HG02938 (cell line): ENCODE measurements around the gene DMD.

Experiments
- ATAC-seq: cut with Tn5 transposase; IDR thresholded peaks from one replicate; pipeline ENCODE4 v1.9.1; 2021; ENCODE audit warnings: mild to moderate bottlenecking, moderate library complexity; ENCODE audit not compliant: unreplicated experiment

The DMD gene

DNA sequence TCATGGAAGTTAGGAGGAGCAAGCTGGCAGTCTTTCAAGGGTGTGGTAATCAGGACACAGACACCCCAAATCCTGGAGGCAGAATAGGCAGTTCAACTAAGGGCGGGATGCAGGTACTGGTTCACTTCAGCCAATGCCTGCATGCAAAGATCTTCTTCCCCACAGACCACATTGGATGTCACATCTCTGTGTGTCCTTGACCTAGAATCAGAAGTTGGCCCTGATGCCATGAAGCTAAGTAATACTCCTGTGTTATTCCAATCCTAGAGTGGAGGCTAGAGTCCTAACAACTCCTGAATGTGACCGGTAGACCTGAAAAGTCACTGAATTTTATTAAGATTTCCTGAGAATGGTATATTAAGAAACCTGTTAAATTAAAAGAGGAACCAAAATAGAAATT, 165.5 kb downstream of the DMD start:
- ATAC-seq: no peak

DNA sequence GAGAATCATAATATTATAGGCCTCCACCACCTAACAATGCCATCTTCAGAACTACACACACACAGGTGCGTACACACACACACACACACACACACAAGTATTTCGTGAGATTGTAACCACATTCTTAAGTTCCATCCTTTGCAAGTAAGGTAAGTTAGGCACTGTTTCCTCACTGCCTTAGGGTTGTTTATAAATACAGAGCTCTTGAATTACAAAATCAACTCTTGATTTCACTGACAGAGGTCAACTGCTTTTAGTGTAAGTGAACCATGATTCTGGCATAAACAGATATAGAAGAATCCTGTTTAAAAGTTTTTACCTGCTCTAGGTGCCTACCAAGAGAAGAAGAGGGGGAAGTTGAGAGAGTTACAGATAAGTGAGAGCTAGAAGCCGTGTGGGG, 166.1 kb downstream of the DMD start:
- no peak for ATAC-seq

DNA sequence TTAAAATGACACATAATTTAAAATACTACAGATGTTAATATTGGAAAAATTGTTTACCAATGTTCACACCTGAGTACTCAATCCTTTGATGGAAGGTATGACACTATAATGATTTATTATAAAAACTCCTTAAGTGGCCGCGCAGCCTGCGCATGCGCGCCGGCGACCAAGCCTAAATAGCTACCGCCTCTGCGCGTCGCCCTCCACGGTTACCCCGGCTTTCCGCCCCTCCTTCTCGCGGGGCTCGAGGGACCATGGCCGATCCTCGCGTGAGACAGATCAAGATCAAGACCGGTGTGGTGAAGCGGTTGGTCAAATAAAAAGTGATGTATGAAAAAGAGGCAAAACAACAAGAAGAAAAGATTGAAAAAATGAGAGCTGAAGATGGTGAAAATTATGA, 170.2 kb downstream of the DMD start:
- no peak for ATAC-seq

DNA sequence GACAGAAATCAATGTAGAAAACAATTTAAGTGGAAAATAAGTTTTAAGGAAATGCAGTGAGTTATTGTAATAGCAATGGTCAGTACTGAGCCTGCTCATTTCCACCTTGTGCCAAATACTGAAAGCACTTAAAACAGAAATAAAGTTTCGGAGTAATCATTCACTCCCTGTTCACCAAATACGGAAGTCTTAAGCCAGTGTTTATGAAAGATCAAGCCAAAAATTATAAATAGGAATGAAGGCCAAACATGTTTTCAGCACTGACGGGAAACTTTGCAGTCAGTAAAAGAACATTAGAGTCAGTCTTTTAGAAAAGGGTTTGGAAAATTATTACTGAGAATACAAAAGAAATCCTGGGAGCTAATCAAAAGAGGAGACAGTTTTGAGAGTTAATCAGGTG, 178.6 kb downstream of the DMD start:
- ATAC-seq: no peak

DNA sequence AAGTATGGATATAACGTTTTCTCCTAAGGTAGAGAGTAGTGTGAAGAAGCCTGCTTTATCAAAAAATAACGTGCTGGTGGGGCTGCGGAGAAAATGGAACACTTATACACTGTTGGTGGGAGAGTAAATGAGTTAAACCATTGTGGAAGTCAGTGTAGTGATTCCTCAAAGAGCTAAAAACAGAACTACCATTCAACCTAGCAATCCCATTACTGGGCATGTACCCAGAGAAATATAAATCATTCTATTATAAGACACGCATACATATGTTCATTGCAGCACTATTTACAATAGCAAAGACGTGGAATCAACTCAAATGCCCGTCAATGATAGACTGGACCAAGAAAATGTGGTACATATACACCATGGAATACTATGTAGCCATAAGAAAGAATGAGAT, 196.4 kb downstream of the DMD start:
- no peak for ATAC-seq

DNA sequence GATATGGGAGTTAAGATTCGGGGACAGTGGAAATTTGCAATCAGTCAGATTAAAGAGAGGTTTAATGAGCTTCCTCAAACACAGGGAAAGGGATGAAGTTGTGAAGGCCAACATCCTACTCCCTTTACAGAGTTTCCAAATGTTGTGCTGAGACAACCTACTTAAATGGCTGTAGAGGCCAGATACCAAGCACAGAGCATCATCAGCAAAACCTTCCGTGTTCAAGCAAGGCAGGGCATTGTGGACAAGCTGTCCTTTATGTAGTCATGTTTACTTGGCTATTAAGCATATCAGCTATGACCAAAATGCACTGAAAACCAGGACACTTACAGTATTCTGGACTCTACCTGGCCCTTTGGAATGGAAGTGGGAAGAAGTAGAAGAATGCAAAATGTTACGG, 197.3 kb downstream of the DMD start:
- ATAC-seq: no peak

GRCh38 chrX:33001107-33001506, 210.2 kb downstream of the DMD start:
- no peak for ATAC-seq

- no peak for ATAC-seq
Observed at GRCh38 chrX:32998776-32999175, 212.6 kb downstream of the DMD start.

- ATAC-seq: no peak
Observed at GRCh38 chrX:32995427-32995826, 215.9 kb downstream of the DMD start.

DNA sequence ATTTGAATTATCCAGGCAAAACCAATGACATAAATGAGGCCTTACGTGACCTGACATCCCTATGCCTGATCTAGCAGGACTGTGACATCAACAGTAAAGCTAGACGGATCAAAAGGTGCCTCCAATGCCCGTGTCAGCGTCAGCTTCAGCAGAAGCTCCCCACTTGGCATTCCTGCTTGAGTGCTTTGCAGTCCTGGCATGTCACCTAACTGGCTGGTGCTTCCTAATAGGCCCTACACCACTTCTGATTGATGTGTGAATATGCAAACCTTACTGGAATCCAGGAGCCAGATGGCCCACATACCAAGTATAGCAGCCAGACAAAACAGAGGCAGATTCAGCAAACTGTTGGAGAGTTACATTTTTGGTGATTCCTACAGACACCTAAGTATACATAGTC, 224.2 kb downstream of the DMD start:
- ATAC-seq: no peak

DNA sequence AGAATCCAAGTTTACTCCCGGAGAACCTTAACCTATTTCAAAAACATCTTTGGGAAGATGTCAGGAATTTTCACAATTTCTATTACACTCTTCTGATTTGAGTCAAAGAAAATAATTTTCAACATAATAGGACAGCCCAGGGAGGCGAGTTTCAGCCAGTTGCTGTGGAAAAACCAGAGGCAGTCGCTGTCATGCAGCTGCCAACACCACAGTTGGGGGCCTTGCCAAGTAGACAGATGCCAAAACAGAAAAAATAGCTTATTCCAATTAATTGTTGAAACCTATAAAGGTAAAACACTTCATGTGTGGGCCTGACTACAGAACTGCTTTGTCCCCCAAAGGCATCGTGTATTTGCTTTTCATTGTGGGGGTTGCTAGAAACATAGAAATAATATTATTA, 225.8 kb downstream of the DMD start:
- no peak for ATAC-seq

DNA sequence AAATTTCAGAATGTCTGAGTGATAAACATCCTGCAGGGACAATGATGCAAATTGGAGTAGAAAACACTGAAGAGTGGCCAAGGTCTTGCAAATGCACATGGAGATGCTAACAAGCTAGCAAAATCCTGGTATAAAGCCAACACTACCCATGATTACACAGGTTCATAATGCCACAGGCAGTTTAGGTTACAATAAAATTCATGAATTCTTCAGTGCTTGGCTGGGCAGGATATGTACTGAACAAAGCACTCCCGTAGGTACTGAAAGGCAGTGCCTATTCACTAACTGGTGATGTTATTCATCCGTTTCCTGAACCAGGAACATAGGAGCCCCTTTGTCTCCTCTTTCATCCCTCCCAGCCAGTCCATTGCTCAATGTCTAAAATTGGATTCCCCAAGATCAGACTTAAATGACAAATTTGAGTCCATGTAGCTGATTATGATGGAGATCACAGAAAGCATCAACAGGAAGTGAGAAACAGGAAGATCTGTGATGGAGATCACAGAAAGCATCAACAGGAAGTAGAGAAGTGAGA, 244.5 kb downstream of the DMD start:
- ATAC-seq: no peak

GRCh38 chrX:32954125-32954524, 257.2 kb downstream of the DMD start:
- ATAC-seq: no peak

DNA sequence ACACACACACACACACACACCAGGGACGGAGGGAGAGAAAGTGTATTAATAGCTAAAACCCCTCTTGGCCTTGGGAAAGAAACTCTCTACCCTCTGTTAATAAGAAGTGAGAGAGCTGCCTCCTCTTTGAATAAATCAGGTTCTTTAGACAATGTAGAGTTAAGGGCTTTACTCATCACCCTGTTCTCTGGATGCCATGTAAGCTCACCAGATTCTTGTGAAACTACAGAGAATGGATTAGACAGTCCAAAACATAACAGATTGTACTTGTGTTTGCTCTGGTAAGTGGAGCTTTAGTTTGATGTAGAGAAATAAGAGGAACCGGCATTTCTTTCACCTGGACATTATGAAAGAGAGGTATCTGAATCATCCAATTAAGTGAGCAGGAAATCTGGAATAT, 263.2 kb downstream of the DMD start:
- no peak for ATAC-seq

- ATAC-seq: no peak
Observed at GRCh38 chrX:32937043-32937442, 274.3 kb downstream of the DMD start.

DNA sequence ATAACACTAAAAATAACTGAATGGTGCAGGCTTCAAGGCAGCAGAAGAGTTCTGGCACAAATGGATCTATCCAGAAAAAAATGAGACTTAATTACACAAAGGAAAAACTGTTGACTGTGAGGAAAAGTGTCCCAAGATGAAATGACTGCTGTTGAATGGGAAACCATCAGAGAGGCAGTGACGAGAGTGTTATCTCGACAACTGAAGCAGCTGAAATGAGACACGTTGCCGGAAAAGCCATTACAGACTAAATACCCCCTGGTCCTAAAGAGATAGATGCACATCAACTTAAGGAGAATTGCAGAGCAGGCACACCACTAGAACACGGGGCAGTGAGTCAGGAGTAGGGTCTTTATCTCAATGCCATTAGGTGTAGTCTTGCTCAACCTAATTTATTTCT, 277.8 kb downstream of the DMD start:
- no peak for ATAC-seq

DNA sequence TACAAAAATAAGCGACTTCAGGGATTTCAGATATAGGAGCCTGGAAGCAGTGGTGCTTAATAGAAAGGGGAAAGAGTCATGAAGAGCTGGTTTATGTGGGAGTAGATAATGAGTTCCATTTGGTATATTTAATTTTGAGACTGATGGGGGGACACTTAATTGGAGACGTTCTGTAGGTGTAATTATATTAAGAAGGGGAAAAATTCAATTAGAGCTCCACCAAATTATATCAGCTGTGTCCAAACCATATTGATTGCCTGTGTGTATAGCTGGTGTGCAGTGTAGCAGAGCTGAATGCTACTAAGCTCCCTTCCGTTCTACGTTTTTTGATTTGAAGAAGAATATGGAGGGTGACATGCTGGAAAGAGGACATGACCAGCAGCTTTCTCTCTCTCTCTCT, 282.3 kb downstream of the DMD start:
- no peak for ATAC-seq

- no peak for ATAC-seq
Observed at GRCh38 chrX:32896088-32896487, 315.3 kb downstream of the DMD start.

- no peak for ATAC-seq
Observed at GRCh38 chrX:32894679-32895078, 316.7 kb downstream of the DMD start.

DNA sequence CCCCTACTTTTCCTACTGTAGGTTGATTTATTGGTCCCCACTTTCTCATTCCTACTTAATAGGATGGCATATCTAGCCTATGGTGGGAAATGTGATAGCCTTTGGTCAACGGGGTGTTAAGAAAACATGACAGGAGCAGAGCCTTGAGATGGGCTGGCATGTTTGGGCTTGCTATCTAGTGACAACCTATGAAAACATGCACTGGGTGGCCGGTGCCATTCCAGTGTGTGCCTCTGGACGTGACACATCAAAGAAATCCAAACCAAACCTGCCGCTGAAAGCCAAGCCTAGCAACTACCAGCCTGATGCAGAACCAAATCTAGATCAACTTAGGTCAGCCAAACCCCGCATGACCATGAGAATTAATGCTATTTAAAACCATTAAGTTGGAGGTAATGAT, 317.6 kb downstream of the DMD start:
- no peak for ATAC-seq

DNA sequence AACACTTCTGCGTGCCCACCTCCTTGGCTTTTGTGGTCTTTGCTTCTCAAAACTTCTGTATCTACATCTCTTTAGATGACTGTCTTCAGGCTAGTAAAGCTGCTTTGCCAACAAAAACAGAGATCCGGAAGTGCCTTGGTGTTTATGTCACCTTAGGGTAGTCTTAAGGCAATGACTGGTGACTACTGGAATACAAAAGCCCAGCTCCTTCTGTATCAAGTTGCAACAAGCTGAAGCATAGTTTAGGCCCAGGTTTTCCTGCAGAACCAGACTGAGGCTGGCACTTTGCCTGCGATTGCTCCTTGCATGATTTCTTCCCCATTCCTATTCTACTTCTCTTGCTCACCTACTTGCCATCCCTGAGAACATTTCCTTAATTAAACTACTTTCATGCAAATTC, 333.8 kb downstream of the DMD start:
- no peak for ATAC-seq

GRCh38 chrX:32874839-32875238, 336.5 kb downstream of the DMD start:
- no peak for ATAC-seq

- ATAC-seq: no peak
Observed at GRCh38 chrX:32873786-32874185, 337.6 kb downstream of the DMD start.

DNA sequence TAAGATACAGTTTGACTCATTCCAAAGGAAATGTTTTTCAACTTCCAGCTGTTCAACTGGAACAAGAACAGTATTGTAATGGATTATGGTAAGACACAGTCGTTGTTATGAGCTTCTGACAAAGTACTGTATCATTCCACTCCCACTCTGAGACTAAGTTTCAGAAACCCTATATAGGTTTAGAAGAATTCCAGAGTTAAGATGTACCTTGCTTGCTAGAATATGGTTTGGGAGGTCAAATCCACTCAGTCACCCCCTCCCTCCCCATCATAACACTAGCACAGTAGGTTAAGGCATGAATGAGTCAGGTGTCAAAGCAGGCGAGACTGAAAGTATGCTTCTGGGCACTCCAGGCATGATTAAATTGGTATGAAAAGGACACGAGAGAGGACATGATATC, 339.7 kb downstream of the DMD start:
- no peak for ATAC-seq
